Choroid plexus epithelial cell (primary cell): ENCODE data around the gene POM121L2.

Experiments
- DNase-seq: peaks from one replicate; pipeline ENCODE4 v3.0.0-alpha.2; 2010; ENCODE audit warnings: low read depth
- H3K4me3 ChIP-seq: 2 replicates; pipeline ENCODE4 v1.5.1; 2011; ENCODE audit warnings: low read depth, mild to moderate bottlenecking, control low read depth, low read length, moderate library complexity
- CTCF ChIP-seq: conservative IDR thresholded peaks from 2 replicates; pipeline ENCODE4 v1.5.1; 2011; ENCODE audit warnings: low read depth, mild to moderate bottlenecking, control low read depth, inconsistent platforms, low read length, moderate library complexity

The POM121L2 gene

GRCh38 chr6:27288136-27289044, 23.7 kb downstream of the POM121L2 start:
- no peak overlapping the region for H3K4me3 ChIP-seq
- no peak for TF ChIP-seq CTCF
- DNase-seq, result no peak

- no peak for DNase-seq
- no peak for TF ChIP-seq CTCF
- no peak overlapping the region for H3K4me3 ChIP-seq
These were observed 24.3 kb downstream of the POM121L2 start for GRCh38 chr6:27287751-27288135.

- H3K4me3 ChIP-seq, result no peak overlapping the region
- no peak for DNase-seq
- no peak for TF ChIP-seq CTCF
These were observed 25.9 kb downstream of the POM121L2 start for GRCh38 chr6:27286141-27286540.

- TF ChIP-seq CTCF, result no peak
- DNase-seq, result no peak
- H3K4me3 ChIP-seq, result no peak overlapping the region
These were observed 28.8 kb downstream of the POM121L2 start for GRCh38 chr6:27283279-27283678.

GRCh38 chr6:27281569-27281968, 30.5 kb downstream of the POM121L2 start:
- TF ChIP-seq CTCF, result no peak
- H3K4me3 ChIP-seq, result no peak overlapping the region

GRCh38 chr6:27281105-27281539, 31.0 kb downstream of the POM121L2 start:
- TF ChIP-seq CTCF, result no peak
- no peak for DNase-seq
- H3K4me3 ChIP-seq, result no peak overlapping the region

More at GRCh38 chr6:27281569-27281968, 30.5 kb downstream of the POM121L2 start:
- DNase-seq, result no peak

- no peak for DNase-seq
- H3K4me3 ChIP-seq, result peak overlapping the region; percentile 53
- TF ChIP-seq CTCF, result no peak
These were observed 31.5 kb downstream of the POM121L2 start for GRCh38 chr6:27280540-27281000.
